Activated T-cell treated with anti-CD3 and anti-CD28 coated beads, Interleukin-2, amount 50 U/mL, for 48 hours (primary cell): ENCODE results near the gene RASEF.
"Not testable (repeated sequence)": the region's sequence is repeated elsewhere in the genome, so short reads cannot be mapped to it uniquely, and the experiment has no call there.

Experiments
- DNase-seq, 2 experiments: peaks; one replicate each; pipeline ENCODE4 v3.0.0-alpha.2; 2020

Gene RASEF

GRCh38 chr9:83062651-83063527 is at the start of gene RASEF:
TSS of gene RASEF (minus strand) at chr9:83063142. CDS start at chr9:83062867, 275 bp downstream.
- DNase-seq = peak in 1 of 2 experiments; percentile 15

GRCh38 chr9:83111169-83111568 is 48.2 kb upstream of the RASEF start:
- no peak for DNase-seq

GRCh38 chr9:83109296-83109695 is 46.4 kb upstream of the RASEF start:
- DNase-seq = no peak

GRCh38 chr9:83108208-83108607 is 45.3 kb upstream of the RASEF start:
- DNase-seq = no peak

- DNase-seq = no peak
These were observed 43.8 kb upstream of the RASEF start for GRCh38 chr9:83106772-83107171.

GRCh38 chr9:83106263-83106662 is 43.3 kb upstream of the RASEF start:
- DNase-seq = no peak

DNA sequence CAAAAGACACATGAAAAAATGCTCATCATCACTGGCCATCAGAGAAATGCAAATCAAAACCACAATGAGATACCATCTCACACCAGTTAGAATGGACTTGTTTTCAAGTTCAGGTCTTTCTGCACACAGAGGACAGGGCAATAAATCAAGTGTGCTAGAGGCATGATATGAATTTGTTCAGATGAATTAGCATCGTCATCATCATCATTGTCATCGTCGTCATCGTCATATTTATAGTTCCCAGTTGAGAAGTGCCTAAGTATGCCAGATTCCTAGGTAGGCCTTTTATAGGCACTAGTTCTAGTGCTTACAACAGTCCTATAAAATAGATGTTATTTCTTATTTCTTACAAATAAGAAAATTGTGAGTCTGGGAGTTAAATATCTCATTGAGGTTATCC is 34.7 kb upstream of the RASEF start:
- no peak for DNase-seq

DNA sequence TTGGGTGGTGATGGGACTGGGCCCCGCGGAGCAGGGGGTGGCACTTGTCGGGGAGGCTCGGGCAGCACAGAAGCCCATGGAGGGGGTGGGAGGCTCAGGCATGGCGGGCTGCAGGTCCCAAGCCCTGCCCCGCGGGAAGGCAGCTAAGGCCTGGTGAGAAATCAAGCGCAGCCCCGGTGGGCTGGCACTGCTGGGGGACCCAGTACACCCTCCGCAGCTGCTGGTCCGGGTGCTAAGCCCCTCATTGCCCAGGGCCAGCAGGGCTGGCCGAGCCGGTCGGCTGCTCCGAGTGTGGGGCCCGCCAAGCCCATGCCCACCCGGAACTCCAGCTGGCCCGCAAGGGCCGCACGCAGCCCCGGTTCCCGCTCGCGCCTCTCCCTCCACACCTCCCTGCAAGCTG is 30.4 kb upstream of the RASEF start:
- not testable (repeated sequence) for DNase-seq

GRCh38 chr9:83081846-83082245 is 18.9 kb upstream of the RASEF start:
- DNase-seq = no peak

GRCh38 chr9:83081010-83081409 is 18.1 kb upstream of the RASEF start:
- no peak for DNase-seq

DNA sequence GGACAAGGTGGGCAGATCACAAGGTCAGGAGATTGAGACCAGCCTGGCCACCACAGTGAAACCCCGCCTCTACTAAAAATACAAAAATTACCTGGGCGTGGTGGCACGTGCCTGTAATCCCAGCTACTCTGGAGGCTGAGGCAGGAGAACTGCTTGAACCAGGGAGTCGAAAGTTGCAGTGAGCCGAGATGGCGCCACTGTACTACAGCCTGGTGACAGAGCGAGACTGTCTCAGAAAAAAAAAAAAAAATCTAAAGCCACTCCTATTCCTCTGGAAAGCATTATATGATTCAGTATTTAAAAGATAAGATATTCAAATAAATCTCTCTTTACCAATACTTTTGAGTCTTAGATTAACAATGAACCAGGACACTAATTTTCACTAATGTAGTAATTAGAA is 13.0 kb upstream of the RASEF start:
- DNase-seq = not testable (repeated sequence)

- not testable (repeated sequence) for DNase-seq
These were observed 9.6 kb upstream of the RASEF start for GRCh38 chr9:83072498-83072897.

- DNase-seq = no peak
These were observed 8.7 kb upstream of the RASEF start for GRCh38 chr9:83071626-83072025.

GRCh38 chr9:83070261-83070660 is 7.3 kb upstream of the RASEF start:
- no peak for DNase-seq

- DNase-seq = no peak
These were observed 6.7 kb upstream of the RASEF start for GRCh38 chr9:83069651-83070050.

DNA sequence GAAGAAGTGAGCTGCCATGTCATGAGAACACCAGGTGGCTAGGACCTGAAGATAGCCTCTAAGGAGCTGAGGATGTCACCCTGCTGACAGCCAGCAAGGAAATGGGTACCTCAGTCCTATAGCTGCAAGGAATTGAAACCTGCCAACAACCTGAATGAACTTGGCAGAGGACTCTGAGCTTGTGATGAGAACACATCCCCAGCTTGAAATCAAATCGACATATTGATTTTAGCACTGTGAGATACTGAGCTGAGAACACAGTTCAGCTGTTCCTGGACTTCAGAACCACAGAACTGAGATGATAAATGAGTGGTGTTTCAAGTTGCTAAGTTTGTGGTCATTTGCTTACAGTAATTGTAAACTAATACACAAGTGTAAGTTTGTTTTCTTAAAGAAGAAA is 5.5 kb upstream of the RASEF start:
- DNase-seq = no peak

DNA sequence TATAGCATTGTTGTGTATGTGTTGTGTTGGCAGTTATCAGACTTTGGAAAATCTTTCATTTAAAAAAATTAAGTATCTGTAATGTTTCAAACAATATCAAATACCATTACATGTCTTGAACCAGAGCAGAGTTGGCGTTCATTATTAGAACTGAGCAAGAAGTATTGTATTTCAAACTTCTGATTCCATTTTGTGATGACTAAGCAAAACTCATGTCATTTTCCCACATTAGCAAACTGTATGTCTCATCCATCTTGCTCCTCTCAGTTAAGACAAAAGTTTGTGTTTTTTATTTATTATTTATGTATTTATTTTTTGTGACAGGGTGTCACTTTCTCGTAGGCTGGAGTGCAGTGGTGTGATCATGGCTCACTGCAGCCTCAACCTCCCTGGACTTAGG is 4.6 kb upstream of the RASEF start:
- DNase-seq = no peak

GRCh38 chr9:83066771-83067170 is 3.8 kb upstream of the RASEF start:
- no peak for DNase-seq

DNA sequence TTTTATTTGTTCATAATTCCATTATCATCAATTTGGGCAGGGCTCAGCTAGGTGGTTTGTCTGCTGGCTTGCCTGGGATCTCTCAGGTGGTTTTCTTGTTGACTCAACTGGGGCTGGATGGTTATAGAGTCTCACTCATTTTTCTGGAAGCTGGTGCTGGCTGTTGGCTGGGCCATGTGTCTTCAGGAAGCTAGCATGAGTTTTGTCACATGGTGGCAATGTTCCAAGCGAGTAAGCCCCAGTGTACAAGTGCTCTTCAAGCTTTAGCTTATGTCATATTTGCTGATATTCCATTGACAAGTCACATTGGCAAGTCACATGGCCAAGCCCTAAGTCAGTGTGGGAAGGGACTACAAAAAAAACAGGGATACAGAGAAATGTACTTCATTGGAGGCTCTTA is 2.3 kb upstream of the RASEF start:
- no peak for DNase-seq

DNA sequence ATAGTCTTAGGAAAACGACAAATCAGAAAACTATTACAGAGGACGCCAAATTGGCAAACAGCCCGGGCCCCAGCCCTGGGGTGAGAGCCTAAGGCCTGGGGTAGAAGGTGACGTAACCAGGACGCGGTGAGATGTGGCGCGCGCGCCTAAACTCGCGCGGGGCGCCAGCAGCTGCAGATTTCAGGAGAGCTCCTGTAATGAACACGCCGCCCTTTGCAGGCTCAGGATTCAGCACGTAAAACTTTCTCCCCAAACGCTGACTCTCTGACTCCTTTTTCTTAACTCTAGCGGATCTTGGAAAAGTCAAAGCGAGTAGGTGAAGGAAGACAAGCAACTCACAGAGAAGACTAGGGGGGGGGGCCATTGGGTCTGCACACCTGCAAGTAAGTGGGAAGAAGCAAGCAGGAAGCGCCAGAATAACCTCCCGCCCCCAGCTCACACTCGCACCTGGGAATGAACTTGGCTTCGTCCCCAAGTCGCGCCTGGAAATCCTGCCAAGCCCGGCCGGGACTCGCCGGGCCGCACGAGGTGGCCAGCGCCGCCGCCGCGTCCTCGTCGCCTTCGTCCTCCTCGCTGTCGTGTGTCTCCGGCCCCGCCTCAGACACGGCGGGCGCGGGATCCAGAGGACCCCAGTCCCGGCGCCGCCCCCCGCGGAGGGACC is 822 bp downstream of the RASEF start:
- no peak for DNase-seq

GRCh38 chr9:83061036-83061435 is 1.9 kb downstream of the RASEF start:
- DNase-seq = no peak

GRCh38 chr9:83060556-83060955 is 2.4 kb downstream of the RASEF start:
- no peak for DNase-seq

DNA sequence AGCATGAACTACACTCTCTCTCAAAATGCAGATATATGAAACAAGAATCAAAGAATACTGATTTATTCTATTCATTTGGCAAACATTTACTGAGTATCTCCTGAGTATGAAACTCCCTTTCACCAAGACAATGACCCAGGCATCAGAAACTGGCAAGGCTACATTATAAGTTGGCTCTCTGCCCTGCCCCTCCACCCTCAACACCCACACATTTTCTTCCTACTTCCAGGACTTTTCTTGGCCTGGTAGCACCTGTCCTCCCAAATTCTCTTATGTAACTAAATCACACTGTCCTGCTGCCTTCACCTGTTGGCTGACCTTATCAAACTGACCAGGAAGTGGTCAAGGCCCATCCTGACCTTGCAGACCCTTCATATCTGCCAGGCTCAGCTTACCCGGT is 3.5 kb downstream of the RASEF start:
- no peak for DNase-seq

DNA sequence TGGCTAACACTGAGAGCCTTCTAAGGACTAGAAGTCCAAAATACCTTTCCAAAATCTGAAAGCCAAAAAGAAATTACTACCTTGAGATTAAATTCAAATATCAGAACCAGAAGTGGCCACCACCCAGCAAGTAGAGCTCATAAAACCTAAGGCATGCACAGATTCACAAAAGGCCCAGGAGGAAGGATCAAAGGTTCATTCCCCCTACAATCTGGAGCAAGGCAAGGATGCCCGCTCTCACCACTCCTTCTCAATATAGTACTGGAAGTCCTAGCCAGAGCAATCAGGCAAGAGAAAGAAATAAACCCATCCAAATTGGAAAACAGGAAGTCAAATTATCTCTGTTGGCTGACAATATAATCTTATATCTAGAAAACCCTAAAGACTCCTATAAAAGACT is 6.0 kb downstream of the RASEF start:
- DNase-seq = no peak
